Keratinocyte (primary cell): ENCODE measurements around the gene NBEAL2. TPM values are rescaled to one million over a fixed set of nuclear protein-coding genes. Genes with fewer than 3 reads are reported as not detected.

Experiments
- DNase-seq: peaks from one replicate; pipeline ENCODE4 v3.0.0-alpha.2; 2011; ENCODE audit warnings: low read depth, missing footprints, low spot score
- FAIRE-seq: peaks from 2 replicates; lab custom pipeline; 2011; peaks lifted over from hg19 to GRCh38; lab: Jason Lieb, UNC
- H2AFZ ChIP-seq: 2 replicates; pipeline ENCODE4 v1.6.0; 2012; ENCODE audit warnings: low read length, control low read depth, inconsistent platforms; ENCODE audit not compliant: control insufficient read depth
- H3K27ac ChIP-seq: 2 replicates; pipeline ENCODE4 v1.5.1; 2011; ENCODE audit warnings: low read length; ENCODE audit not compliant: control insufficient read depth, insufficient read depth
- H3K27me3 ChIP-seq: 3 replicates; pipeline ENCODE4 v1.6.0; 2011; ENCODE audit warnings: low read length; ENCODE audit not compliant: control insufficient read depth, insufficient read depth; ENCODE audit errors: extremely low read depth
- H3K36me3 ChIP-seq, 2 experiments: 2 replicates in 1 of 2; 3 replicates in 1 of 2; pipeline ENCODE4 v1.5.1; 2011; ENCODE audit warnings: low read length in 2 of 2, mild to moderate bottlenecking in 1 of 2; ENCODE audit not compliant: control insufficient read depth in 2 of 2, insufficient read depth in 2 of 2; ENCODE audit errors: extremely low read depth in 1 of 2
- H3K4me1 ChIP-seq: 3 replicates; pipeline ENCODE4 v1.5.1; 2011; ENCODE audit warnings: low read length; ENCODE audit not compliant: control insufficient read depth, insufficient read depth; ENCODE audit errors: extremely low read depth
- H3K4me2 ChIP-seq: 3 replicates; pipeline ENCODE4 v1.6.0; 2011; ENCODE audit warnings: low read depth, low read length; ENCODE audit not compliant: control insufficient read depth, insufficient read depth; ENCODE audit errors: extremely low read depth
- H3K4me3 ChIP-seq, 3 experiments: fragments of 200-600 bp in 1 of 3; sonication (generic) in 1 of 3; 2 replicates in 2 of 3; 3 replicates in 1 of 3; pipeline ENCODE4 v1.5.1; 2011 to 2016; ENCODE audit warnings: low read length in 3 of 3, mild to moderate bottlenecking in 3 of 3, control low read depth in 2 of 3, inconsistent platforms in 1 of 3, low read depth in 1 of 3, mixed read lengths in 1 of 3, mixed run types in 1 of 3, moderate library complexity in 1 of 3; ENCODE audit not compliant: control insufficient read depth in 2 of 3, insufficient read depth in 2 of 3; ENCODE audit errors: extremely low read depth in 1 of 3
- H3K79me2 ChIP-seq: 2 replicates; pipeline ENCODE4 v1.6.0; 2012; ENCODE audit warnings: low read length; ENCODE audit not compliant: control insufficient read depth, insufficient read depth
- H3K9ac ChIP-seq: 3 replicates; pipeline ENCODE4 v1.6.0; 2011; ENCODE audit warnings: low read length; ENCODE audit not compliant: control insufficient read depth, insufficient read depth; ENCODE audit errors: extremely low read depth
- H3K9me1 ChIP-seq: 3 replicates; pipeline ENCODE4 v1.6.0; 2011; ENCODE audit warnings: low read length; ENCODE audit not compliant: control insufficient read depth, insufficient read depth; ENCODE audit errors: extremely low read depth
- H3K9me3 ChIP-seq: 2 replicates; pipeline ENCODE4 v1.5.1; 2012; ENCODE audit warnings: low read depth, low read length; ENCODE audit not compliant: control insufficient read depth
- H4K20me1 ChIP-seq: 3 replicates; pipeline ENCODE4 v1.6.0; 2011; ENCODE audit warnings: low read length; ENCODE audit not compliant: control insufficient read depth, insufficient read depth; ENCODE audit errors: extremely low read depth
- CTCF ChIP-seq, 3 experiments: IDR thresholded peaks in 1 of 3; conservative IDR thresholded peaks in 1 of 3; optimal IDR thresholded peaks in 1 of 3; 2 replicates in 2 of 3; 3 replicates in 1 of 3; pipeline versions ENCODE3 to v1.5.1; 2011; ENCODE audit warnings: low read length in 3 of 3, mild to moderate bottlenecking in 3 of 3, moderate library complexity in 2 of 3, control low read depth in 1 of 3, inconsistent platforms in 1 of 3; ENCODE audit not compliant: insufficient read depth in 2 of 3; ENCODE audit errors: extremely low read depth in 1 of 3
- EZH2 ChIP-seq: IDR thresholded peaks from one replicate; pipeline ENCODE4 v1.6.1; 2012; ENCODE audit warnings: inconsistent platforms, mild to moderate bottlenecking, low read length, moderate library complexity
- dilution Hi-C: fragments of 300-500 bp; cut with MboI; formaldehyde crosslinking; loops from one replicate; pipeline ENCODE4 v1.7.0; 2020; ENCODE audit warnings: low sequenced_read_pairs; ENCODE audit not compliant: extremely low pct_ligation_motif_present
- polyA plus RNA-seq, 5 experiments: library from polyadenylated mRNA; depleted of rRNA in 3 of 5; stranded (reverse) in 3 of 5; stranded (forward) in 1 of 5; unstranded in 1 of 5; fragments of >200 nt; gene quantifications; 1 replicate in 1 of 5; 2 replicates in 3 of 5; 3 replicates in 1 of 5; pipeline versions ENCODE4 v1.2.1 to v1.2.3, GENCODE V29; 2011 to 2012; ENCODE audit warnings: missing spikeins in 2 of 5, low read depth in 1 of 5, low replicate concordance in 1 of 5

NBEAL2 gene
- polyA plus RNA-seq, 1 donor (not counting 4 experiments of a cell fraction or from before 2014, with no cell fraction given): 22.8 TPM

GRCh38 chr3:47002171-47003055, 22.9 kb downstream of the NBEAL2 start:
- H3K4me1 ChIP-seq: peaks cover 4% of the 10 kb centered on the region
- FAIRE-seq (no peak), DNase-seq (no peak)
- H3K27me3 ChIP-seq: no peaks in the 10 kb centered on the region
- dilution Hi-C loops: no loop called here
- H3K27ac ChIP-seq: no peak overlapping the region
- no peak overlapping the region for H3K4me2 ChIP-seq
- H3K36me3 ChIP-seq: peaks cover 38 to 72% of the 10 kb centered on the region in 2 experiments
- no peak overlapping the region for H3K9ac ChIP-seq
- H3K9me3 ChIP-seq: no peaks in the 10 kb centered on the region
- H3K9me1 ChIP-seq: no peaks in the 10 kb centered on the region
- no peak overlapping the region for H2AFZ ChIP-seq
- no peak overlapping the region for H3K4me3 ChIP-seq
- peaks cover 3% of the 10 kb centered on the region for H4K20me1 ChIP-seq
- TF ChIP-seq CTCF (optimal IDR thresholded peaks at IDR 0.05 in 1 of 3, IDR thresholded peaks at IDR 0.05 in 1 of 3, conservative IDR thresholded peaks at IDR 0.05 in 1 of 3; ENCODE audit: extremely low read depth in 1 of 3, insufficient read depth in 2 of 3, low read length in 3 of 3) (no peak), EZH2 (no peak)
- H3K79me2 ChIP-seq: no peaks in the 10 kb centered on the region

GRCh38 chr3:47003056-47003410, 23.6 kb downstream of the NBEAL2 start:
- Histone ChIP-seq H3K79me2 (no peaks in the 10 kb centered on the region), H3K9ac (no peak overlapping the region), H3K4me1 (peaks cover 4% of the 10 kb centered on the region), H3K4me3 (no peak overlapping the region), H3K36me3 (peaks cover 38 to 74% of the 10 kb centered on the region in 2 experiments), H3K27ac (no peak overlapping the region), H3K9me3 (no peaks in the 10 kb centered on the region), H3K27me3 (no peaks in the 10 kb centered on the region), H2AFZ (no peak overlapping the region), H3K4me2 (no peak overlapping the region), H3K9me1 (no peaks in the 10 kb centered on the region), H4K20me1 (peaks cover 3% of the 10 kb centered on the region)
- DNase-seq: no peak
- FAIRE-seq: no peak
- TF ChIP-seq CTCF (optimal IDR thresholded peaks at IDR 0.05 in 1 of 3, IDR thresholded peaks at IDR 0.05 in 1 of 3, conservative IDR thresholded peaks at IDR 0.05 in 1 of 3; ENCODE audit: extremely low read depth in 1 of 3, insufficient read depth in 2 of 3, low read length in 3 of 3): no peak
- TF ChIP-seq EZH2: no peak
- dilution Hi-C loops: no loop called here
